Measurements from ENCODE around the gene COG5. TPM values are rescaled to one million over a fixed set of nuclear protein-coding genes. Genes with fewer than 3 reads are reported as not detected.

COG5 gene
- total RNA-seq, 1 experiment from 2014 or later: 23.6 TPM

GRCh38 chr7:107233174-107233573 is 330.5 kb downstream of the COG5 start:
- H3K4me1 Mint-ChIP-seq (ENCODE audit: low read depth, unreplicated experiment): peaks cover 8% of the 10 kb centered on the region
- CTCF ChIA-PET: no interaction called here
- intact Hi-C loops (cut with micrococcal nuclease; ENCODE audit: unreplicated experiment): no loop called here
- BruUV-seq (replicated peaks): no TSS peak
- H3K27me3 Mint-ChIP-seq (ENCODE audit: unreplicated experiment): no peaks in the 10 kb centered on the region
- no peak for DNase-seq
- H3K9me3 Mint-ChIP-seq (ENCODE audit: low read depth, unreplicated experiment): no peaks in the 10 kb centered on the region
- no peaks in the 10 kb centered on the region for H3K36me3 Mint-ChIP-seq (ENCODE audit: insufficient read depth, unreplicated experiment)
- H3K27ac Mint-ChIP-seq (ENCODE audit: unreplicated experiment): no peak overlapping the region
- H3K4me3 Mint-ChIP-seq (ENCODE audit: low read depth, unreplicated experiment): no peak overlapping the region
- TF ChIP-seq CTCF (IDR thresholded peaks at IDR 0.05; ENCODE audit: unreplicated experiment): no peak

- CTCF ChIA-PET: no interaction called here
- Mint-ChIP-seq H3K27ac (ENCODE audit: unreplicated experiment) (no peak overlapping the region), H3K4me1 (ENCODE audit: low read depth, unreplicated experiment) (peaks cover 8% of the 10 kb centered on the region), H3K9me3 (ENCODE audit: low read depth, unreplicated experiment) (no peaks in the 10 kb centered on the region), H3K36me3 (ENCODE audit: insufficient read depth, unreplicated experiment) (no peaks in the 10 kb centered on the region), H3K27me3 (ENCODE audit: unreplicated experiment) (no peaks in the 10 kb centered on the region), H3K4me3 (ENCODE audit: low read depth, unreplicated experiment) (no peak overlapping the region)
- intact Hi-C loops (cut with micrococcal nuclease; ENCODE audit: unreplicated experiment): no loop called here
- DNase-seq: no peak
- no TSS peak for BruUV-seq (replicated peaks)
- no peak for TF ChIP-seq CTCF (IDR thresholded peaks at IDR 0.05; ENCODE audit: unreplicated experiment)
Measured at GRCh38 chr7:107232568-107233090, 331.1 kb downstream of the COG5 start.

- Mint-ChIP-seq H3K36me3 (ENCODE audit: insufficient read depth, unreplicated experiment) (no peaks in the 10 kb centered on the region), H3K27me3 (ENCODE audit: unreplicated experiment) (no peaks in the 10 kb centered on the region), H3K27ac (ENCODE audit: unreplicated experiment) (no peak overlapping the region), H3K9me3 (ENCODE audit: low read depth, unreplicated experiment) (no peaks in the 10 kb centered on the region), H3K4me3 (ENCODE audit: low read depth, unreplicated experiment) (no peak overlapping the region), H3K4me1 (ENCODE audit: low read depth, unreplicated experiment) (peaks cover 8% of the 10 kb centered on the region)
- no peak for TF ChIP-seq CTCF (IDR thresholded peaks at IDR 0.05; ENCODE audit: unreplicated experiment)
- BruUV-seq (replicated peaks): no TSS peak
- intact Hi-C loops (cut with micrococcal nuclease; ENCODE audit: unreplicated experiment): no loop called here
- CTCF ChIA-PET: interaction anchor here (0.7 kb wide), 1 partner anchor 25 kb away, joined by 3 read pairs; no protein-coding TSS in a partner anchor
- DNase-seq: no peak
Measured at GRCh38 chr7:107230334-107230733, 333.4 kb downstream of the COG5 start.

- Mint-ChIP-seq H3K36me3 (ENCODE audit: insufficient read depth, unreplicated experiment) (no peaks in the 10 kb centered on the region), H3K27me3 (ENCODE audit: unreplicated experiment) (no peaks in the 10 kb centered on the region), H3K4me3 (ENCODE audit: low read depth, unreplicated experiment) (no peak overlapping the region), H3K9me3 (ENCODE audit: low read depth, unreplicated experiment) (no peaks in the 10 kb centered on the region), H3K27ac (ENCODE audit: unreplicated experiment) (no peak overlapping the region), H3K4me1 (ENCODE audit: low read depth, unreplicated experiment) (no peaks in the 10 kb centered on the region)
- TF ChIP-seq CTCF (IDR thresholded peaks at IDR 0.05; ENCODE audit: unreplicated experiment): no peak
- intact Hi-C loops (cut with micrococcal nuclease; ENCODE audit: unreplicated experiment): no loop called here
- BruUV-seq (replicated peaks): no TSS peak
- no peak for DNase-seq
- CTCF ChIA-PET: no interaction called here
Measured at GRCh38 chr7:107228291-107228690, 335.4 kb downstream of the COG5 start.

All from Calu3 (cell line).